Neural cell (in vitro differentiated cells): ENCODE data around the gene BANP.

Experiments used
- CTCF ChIP-seq: fragments of 450-650 bp; IDR thresholded peaks from 2 replicates; pipeline ENCODE4 v1.5.1; 2014; ENCODE audit warnings: antibody characterized with exemption, mild to moderate bottlenecking, moderate library complexity; ENCODE audit not compliant: poor library complexity, severe bottlenecking
- EP300 ChIP-seq: fragments of 450-650 bp; conservative IDR thresholded peaks from 2 replicates; pipeline ENCODE4 v1.6.1; 2014; ENCODE audit warnings: antibody characterized with exemption, mild to moderate bottlenecking, moderate library complexity; ENCODE audit not compliant: poor library complexity, severe bottlenecking
- POLR2AphosphoS5 ChIP-seq: IDR thresholded peaks from 2 replicates; pipeline ENCODE4 v1.6.1; 2012
- REST ChIP-seq: IDR thresholded peaks from 2 replicates; pipeline ENCODE4 v1.6.1; 2012; ENCODE audit warnings: borderline replicate concordance

GRCh38 chr16:87966064-87966645 lies 14.9 kb downstream of the BANP start:
- TF ChIP-seq REST (no peak), POLR2AphosphoS5 (no peak), CTCF (no peak), EP300 (no peak)
